Sigmoid colon (tissue), 4 donors: ENCODE data around the gene DNAJC12.

Experiments used
- CTCF ChIP-seq, 4 experiments: fragments of 450-650 bp in 3 of 4; fragments of 200-600 bp in 1 of 4; IDR thresholded peaks; one replicate each; pipeline ENCODE4 v1.5.1; 2016 to 2019; ENCODE audit warnings: antibody characterized with exemption in 4 of 4, mild to moderate bottlenecking in 3 of 4, moderate library complexity in 2 of 4
- POLR2A ChIP-seq, 2 donors: fragments of 450-650 bp; IDR thresholded peaks; one replicate each; pipeline ENCODE4 v1.6.1; 2016; ENCODE audit warnings: antibody characterized with exemption in 2 of 2, mild to moderate bottlenecking in 2 of 2, moderate library complexity in 2 of 2
- POLR2AphosphoS5 ChIP-seq, 4 donors: sonication (generic); formaldehyde crosslinking; IDR thresholded peaks; one replicate each; pipeline ENCODE4 v1.6.1; 2017; ENCODE audit warnings: antibody characterized with exemption in 4 of 4

GRCh38 chr10:67790534-67791408, 47.2 kb downstream of the DNAJC12 start:
- TF ChIP-seq CTCF (IDR thresholded peaks at IDR 0.05) (no peak), POLR2A (IDR thresholded peaks at IDR 0.05) (no peak), POLR2AphosphoS5 (IDR thresholded peaks at IDR 0.05) (no peak)
